Right hindlimb (tissue), 1 donor: Measurements from ENCODE around the gene RETN.

ENCODE experiments used
- DNase-seq: peaks from one replicate; pipeline ENCODE4 v3.0.0-alpha.2; 2018

The RETN gene

GRCh38 chr19:7668842-7669241 is at the start of gene RETN:
TSS of gene RETN (plus strand) at chr19:7669049. CDS start at chr19:7669327, 278 bp downstream.
- DNase-seq: no peak

GRCh38 chr19:7619671-7620441 is 49.0 kb upstream of the RETN start:
- no peak for DNase-seq

- no peak for DNase-seq
These were observed 48.1 kb upstream of the RETN start for GRCh38 chr19:7620442-7621412.

GRCh38 chr19:7622933-7623685 is 45.7 kb upstream of the RETN start:
- DNase-seq: no peak

- DNase-seq: no peak
These were observed 44.9 kb upstream of the RETN start for GRCh38 chr19:7623725-7624603.

- no peak for DNase-seq
These were observed 44.0 kb upstream of the RETN start for GRCh38 chr19:7624810-7625209.

GRCh38 chr19:7625763-7626372 is 43.0 kb upstream of the RETN start:
- DNase-seq: no peak

- no peak for DNase-seq
These were observed 41.7 kb upstream of the RETN start for GRCh38 chr19:7627166-7627565.

- no peak for DNase-seq
These were observed 40.1 kb upstream of the RETN start for GRCh38 chr19:7628589-7629311.

- DNase-seq: peak; percentile 99
These were observed 39.3 kb upstream of the RETN start, which contains the start of the genes PET100 and XAB2 for GRCh38 chr19:7629347-7630054. TSS of gene PET100 (plus strand) at chr19:7629793. CDS start at chr19:7629834, 41 bp downstream. TSS of gene XAB2 (minus strand) at chr19:7629545. CDS start at chr19:7629527, 18 bp downstream.

GRCh38 chr19:7631577-7631976 is 37.3 kb upstream of the RETN start:
- no peak for DNase-seq

GRCh38 chr19:7632340-7633203 is 36.3 kb upstream of the RETN start:
- no peak for DNase-seq

- DNase-seq: no peak
These were observed 35.2 kb upstream of the RETN start, which contains the start of gene PCP2 for GRCh38 chr19:7633698-7634097. TSS of gene PCP2 (minus strand) at chr19:7633719. CDS start at chr19:7633457, 262 bp downstream.

- DNase-seq: no peak
These were observed 33.2 kb upstream of the RETN start for GRCh38 chr19:7635670-7636069.

- DNase-seq: no peak
These were observed 32.5 kb upstream of the RETN start for GRCh38 chr19:7636317-7636690.

- DNase-seq: no peak
These were observed 32.0 kb upstream of the RETN start, which contains the start of gene STXBP2 for GRCh38 chr19:7636691-7637373. TSS of gene STXBP2 (plus strand) at chr19:7637110. CDS start at chr19:7637150, 40 bp downstream.

- no peak for DNase-seq
These were observed 31.2 kb upstream of the RETN start for GRCh38 chr19:7637374-7638256.
